ENCODE results near the gene SLC25A18.
"Not testable (repeated sequence)": the region's sequence is repeated elsewhere in the genome, so short reads cannot be mapped to it uniquely, and the experiment has no call there.

SLC25A18 gene

DNA sequence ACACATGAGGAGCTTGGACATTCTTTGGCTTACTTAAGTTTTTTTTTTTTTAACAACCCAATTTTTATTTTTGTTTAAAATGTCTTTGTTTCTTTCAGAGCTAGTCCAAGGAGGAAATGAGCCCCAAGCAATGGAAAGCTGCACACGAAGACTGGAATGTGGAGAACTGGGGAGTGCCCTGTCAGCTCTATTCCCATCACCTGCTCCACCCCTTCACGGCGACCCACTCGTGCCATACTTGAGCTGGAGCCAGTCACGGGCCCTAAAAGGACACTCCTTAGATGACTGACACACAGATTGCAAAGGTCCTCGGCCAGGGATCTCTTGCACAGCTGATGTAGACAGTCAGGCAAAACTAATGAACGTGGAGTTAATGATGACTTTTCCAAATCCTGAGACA lies 10.6 kb upstream of the SLC25A18 start:
- Mint-ChIP-seq H3K36me3 (no peaks in the 10 kb centered on the region), H3K4me3 (no peak overlapping the region), H3K27me3 (no peaks in the 10 kb centered on the region), H3K27ac (no peak overlapping the region), H3K4me1 (ENCODE audit: low read depth) (no peaks in the 10 kb centered on the region), H3K9me3 (ENCODE audit: low read depth) (no peaks in the 10 kb centered on the region)

GRCh38 chr22:17554814-17555213 lies 8.5 kb upstream of the SLC25A18 start:
- no peak overlapping the region for H3K4me3 Mint-ChIP-seq
- H3K9me3 Mint-ChIP-seq (ENCODE audit: low read depth) = no peaks in the 10 kb centered on the region
- no peaks in the 10 kb centered on the region for H3K4me1 Mint-ChIP-seq (ENCODE audit: low read depth)
- H3K27ac Mint-ChIP-seq = no peak overlapping the region
- H3K27me3 Mint-ChIP-seq = no peaks in the 10 kb centered on the region
- no peaks in the 10 kb centered on the region for H3K36me3 Mint-ChIP-seq

DNA sequence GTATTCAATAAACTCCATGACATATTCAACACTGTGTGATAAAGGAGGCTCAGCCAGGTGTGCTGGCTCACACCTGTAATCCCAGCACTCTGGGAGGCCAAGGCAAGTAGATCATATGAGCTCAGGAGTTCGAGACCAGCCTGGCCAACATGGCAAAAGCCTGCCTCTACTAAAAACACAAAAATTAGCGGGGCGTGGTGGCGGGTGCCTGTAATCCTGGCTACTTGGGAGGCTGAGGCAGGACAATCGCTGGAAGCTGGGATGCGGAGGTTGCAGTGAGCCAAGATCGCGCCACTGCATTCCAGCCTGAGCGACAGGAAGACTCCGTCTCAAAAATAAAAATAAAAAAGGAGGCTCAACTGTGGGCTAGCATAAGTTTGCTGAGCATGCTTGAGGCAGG lies 4.1 kb upstream of the SLC25A18 start:
- Mint-ChIP-seq H3K36me3 (no peaks in the 10 kb centered on the region), H3K27me3 (no peaks in the 10 kb centered on the region), H3K9me3 (ENCODE audit: low read depth) (no peaks in the 10 kb centered on the region), H3K4me3 (no peak overlapping the region), H3K4me1 (ENCODE audit: low read depth) (no peaks in the 10 kb centered on the region), H3K27ac (no peak overlapping the region)

DNA sequence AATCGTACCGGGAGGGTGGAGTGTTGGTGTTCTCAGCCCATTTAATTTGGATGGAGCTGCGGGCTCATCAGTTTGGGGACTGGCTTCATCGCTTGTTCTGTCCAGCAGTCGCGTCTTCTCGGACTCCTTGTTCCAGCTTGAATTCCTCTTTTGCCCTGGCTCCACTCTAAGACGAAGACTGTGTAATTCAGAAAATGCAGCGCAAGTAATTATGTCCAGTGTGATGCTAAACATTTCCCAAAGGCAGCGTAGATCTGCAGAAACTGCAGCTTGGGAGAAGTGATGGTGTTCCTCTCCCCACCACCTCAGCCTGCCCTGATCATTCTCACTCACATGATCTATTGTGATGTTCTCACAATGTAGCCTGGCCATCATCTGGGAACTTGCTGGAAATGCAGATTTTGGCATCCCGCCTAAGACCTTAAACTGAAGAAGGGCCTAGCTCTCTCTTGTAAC lies 666 bp downstream of the SLC25A18 start:
- peaks cover 2% of the 10 kb centered on the region for H3K27me3 Mint-ChIP-seq
- no peak overlapping the region for H3K4me3 Mint-ChIP-seq

GRCh38 chr22:17566016-17566687 lies 2.9 kb downstream of the SLC25A18 start:
- H3K27me3 Mint-ChIP-seq = peaks cover 11% of the 10 kb centered on the region
- H3K36me3 Mint-ChIP-seq; H3K4me3 Mint-ChIP-seq; H3K4me1 Mint-ChIP-seq (ENCODE audit: low read depth); H3K27ac Mint-ChIP-seq; H3K9me3 Mint-ChIP-seq (ENCODE audit: low read depth): not testable (repeated sequence)

More for the DNA sequence above, 666 bp downstream of the SLC25A18 start:
- no peaks in the 10 kb centered on the region for H3K4me1 Mint-ChIP-seq (ENCODE audit: low read depth)
- H3K36me3 Mint-ChIP-seq = no peaks in the 10 kb centered on the region
- no peaks in the 10 kb centered on the region for H3K9me3 Mint-ChIP-seq (ENCODE audit: low read depth)
- H3K27ac Mint-ChIP-seq = no peak overlapping the region

DNA sequence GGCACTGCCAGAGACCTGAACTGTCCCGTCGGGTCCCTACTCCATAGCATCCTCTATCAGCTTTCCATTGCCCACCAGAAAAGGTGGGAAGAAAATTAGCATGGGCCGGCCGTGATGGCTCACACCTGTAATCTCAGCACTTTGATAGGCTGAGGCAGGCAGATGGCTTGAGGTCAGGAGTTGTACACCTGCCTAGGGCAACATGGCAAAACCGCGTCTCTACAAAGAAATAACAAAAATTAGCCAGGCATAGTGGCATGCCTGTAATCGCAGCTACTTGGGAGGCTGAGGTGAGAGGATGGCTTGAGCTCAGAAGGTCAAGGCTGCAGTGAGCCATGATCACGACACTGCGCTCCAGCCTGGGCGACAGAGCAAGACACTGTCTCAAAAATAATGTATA lies 3.5 kb downstream of the SLC25A18 start:
- Mint-ChIP-seq H3K4me3 (no peak overlapping the region), H3K4me1 (ENCODE audit: low read depth) (no peaks in the 10 kb centered on the region), H3K27ac (no peak overlapping the region), H3K27me3 (peaks cover 11% of the 10 kb centered on the region), H3K36me3 (no peaks in the 10 kb centered on the region), H3K9me3 (ENCODE audit: low read depth) (no peaks in the 10 kb centered on the region)

DNA sequence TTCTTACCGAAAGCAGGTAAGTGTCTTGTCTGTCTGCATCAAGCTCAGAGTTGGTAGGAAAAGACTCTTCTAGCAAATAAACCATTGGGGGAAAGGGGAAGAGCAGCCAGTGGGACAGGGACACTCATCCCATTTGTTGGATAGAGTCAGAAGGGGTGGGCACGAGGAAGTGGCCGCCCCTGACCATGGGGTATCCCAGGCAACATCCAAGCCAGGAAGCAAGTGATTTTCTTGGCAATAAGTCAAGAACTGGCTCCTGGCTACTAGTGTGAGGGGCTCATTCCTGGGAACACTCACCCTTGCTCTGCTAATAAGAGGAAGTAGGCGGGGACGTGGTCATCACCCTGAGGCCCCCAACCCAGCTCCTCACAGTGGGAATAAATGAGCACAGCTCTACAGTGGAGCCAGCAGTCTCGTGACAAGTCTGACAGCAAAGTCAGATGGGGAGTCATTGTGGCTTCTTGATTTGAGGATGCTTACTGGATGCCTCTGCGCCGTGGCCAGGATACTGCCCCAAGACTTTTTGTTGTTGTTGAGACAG lies 6.7 kb downstream of the SLC25A18 start:
- Mint-ChIP-seq H3K27ac (no peak overlapping the region), H3K4me1 (ENCODE audit: low read depth) (no peaks in the 10 kb centered on the region), H3K4me3 (no peak overlapping the region), H3K36me3 (no peaks in the 10 kb centered on the region), H3K27me3 (peaks cover 13% of the 10 kb centered on the region), H3K9me3 (ENCODE audit: low read depth) (no peaks in the 10 kb centered on the region)

GRCh38 chr22:17570851-17571631 lies 7.7 kb downstream of the SLC25A18 start:
- Mint-ChIP-seq H3K4me3 (no peak overlapping the region), H3K36me3 (no peaks in the 10 kb centered on the region), H3K9me3 (ENCODE audit: low read depth) (no peaks in the 10 kb centered on the region), H3K27me3 (peaks cover 12% of the 10 kb centered on the region), H3K27ac (no peak overlapping the region), H3K4me1 (ENCODE audit: low read depth) (no peaks in the 10 kb centered on the region)

- no peak overlapping the region for H3K27ac Mint-ChIP-seq
- peaks cover 11% of the 10 kb centered on the region for H3K27me3 Mint-ChIP-seq
- H3K4me1 Mint-ChIP-seq (ENCODE audit: low read depth) = no peaks in the 10 kb centered on the region
- no peaks in the 10 kb centered on the region for H3K9me3 Mint-ChIP-seq (ENCODE audit: low read depth)
- H3K36me3 Mint-ChIP-seq = no peaks in the 10 kb centered on the region
- no peak overlapping the region for H3K4me3 Mint-ChIP-seq
Observed at GRCh38 chr22:17575151-17575550, 11.9 kb downstream of the SLC25A18 start.

- no peak overlapping the region for H3K4me3 Mint-ChIP-seq
- no peaks in the 10 kb centered on the region for H3K4me1 Mint-ChIP-seq (ENCODE audit: low read depth)
- H3K27ac Mint-ChIP-seq = no peak overlapping the region
- H3K36me3 Mint-ChIP-seq = no peaks in the 10 kb centered on the region
- peaks cover 9% of the 10 kb centered on the region for H3K27me3 Mint-ChIP-seq
- no peaks in the 10 kb centered on the region for H3K9me3 Mint-ChIP-seq (ENCODE audit: low read depth)
Observed at GRCh38 chr22:17575681-17576080, 12.4 kb downstream of the SLC25A18 start.

DNA sequence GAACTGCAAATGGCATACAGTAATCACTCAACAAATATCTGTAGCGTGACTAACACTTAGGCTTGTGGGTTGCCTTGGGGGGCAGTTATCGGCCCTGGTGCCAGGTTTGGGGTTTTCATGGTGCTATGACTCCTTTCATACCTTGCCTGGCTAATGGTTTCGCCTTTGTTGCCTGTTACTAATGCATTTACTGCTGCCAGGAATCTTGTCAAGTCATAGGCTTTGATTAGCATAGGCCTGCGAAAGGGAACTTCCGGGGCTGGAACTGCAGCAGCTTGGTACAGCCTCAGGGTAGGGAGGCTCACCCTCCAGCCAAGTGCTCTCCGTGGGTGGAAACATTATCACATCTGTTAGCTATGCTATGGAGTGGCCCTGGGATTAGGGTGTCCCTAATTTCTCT lies 13.2 kb downstream of the SLC25A18 start:
- no peaks in the 10 kb centered on the region for H3K36me3 Mint-ChIP-seq
- H3K9me3 Mint-ChIP-seq (ENCODE audit: low read depth) = no peaks in the 10 kb centered on the region
- H3K27ac Mint-ChIP-seq = no peak overlapping the region
- H3K27me3 Mint-ChIP-seq = peaks cover 4% of the 10 kb centered on the region
- no peaks in the 10 kb centered on the region for H3K4me1 Mint-ChIP-seq (ENCODE audit: low read depth)
- H3K4me3 Mint-ChIP-seq = no peak overlapping the region

DNA sequence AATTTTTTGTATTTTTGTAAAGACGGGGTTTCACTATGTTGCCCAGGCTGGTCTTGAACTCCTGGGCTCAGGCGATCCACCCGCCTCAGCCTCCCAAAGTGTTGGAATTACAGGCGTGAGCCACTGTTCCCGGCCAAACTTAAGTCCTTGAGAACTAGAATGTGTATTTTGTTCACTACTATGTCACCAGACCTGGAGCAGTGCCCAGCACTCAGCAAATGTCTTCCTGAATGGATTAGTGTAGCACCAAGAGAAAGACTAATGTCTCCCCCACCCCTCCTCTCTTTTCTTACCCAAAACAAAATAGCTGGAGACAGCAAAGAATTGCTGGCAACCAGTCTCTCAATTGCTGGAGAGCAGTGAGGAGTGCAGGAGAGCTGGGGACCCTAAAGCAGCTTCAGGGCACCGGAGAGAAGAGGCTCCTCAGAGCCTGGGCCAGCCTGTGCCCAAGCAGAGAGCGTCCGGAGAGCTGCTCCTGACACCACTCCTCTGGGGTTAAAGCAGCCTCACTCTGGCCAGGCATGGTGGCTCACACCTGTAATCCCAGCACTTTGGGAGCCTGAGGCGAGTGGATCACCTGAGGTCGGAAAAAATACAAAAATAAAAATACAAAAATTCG lies 14.9 kb downstream of the SLC25A18 start:
- Mint-ChIP-seq H3K27ac (no peak overlapping the region), H3K9me3 (ENCODE audit: low read depth) (no peaks in the 10 kb centered on the region), H3K36me3 (no peaks in the 10 kb centered on the region), H3K4me1 (ENCODE audit: low read depth) (no peaks in the 10 kb centered on the region), H3K27me3 (peaks cover 4% of the 10 kb centered on the region), H3K4me3 (no peak overlapping the region)

GRCh38 chr22:17579535-17579981 lies 16.3 kb downstream of the SLC25A18 start:
- Mint-ChIP-seq H3K27me3 (peaks cover 2% of the 10 kb centered on the region), H3K4me1 (ENCODE audit: low read depth) (no peaks in the 10 kb centered on the region), H3K9me3 (ENCODE audit: low read depth) (no peaks in the 10 kb centered on the region), H3K27ac (no peak overlapping the region), H3K4me3 (no peak overlapping the region), H3K36me3 (no peaks in the 10 kb centered on the region)

- Mint-ChIP-seq H3K4me1 (ENCODE audit: low read depth) (no peaks in the 10 kb centered on the region), H3K9me3 (ENCODE audit: low read depth) (no peaks in the 10 kb centered on the region), H3K27me3 (peaks cover 2% of the 10 kb centered on the region), H3K27ac (no peak overlapping the region), H3K36me3 (no peaks in the 10 kb centered on the region), H3K4me3 (no peak overlapping the region)
Observed at GRCh38 chr22:17580441-17581031, 17.2 kb downstream of the SLC25A18 start.

GRCh38 chr22:17581056-17581455 lies 17.8 kb downstream of the SLC25A18 start:
- Mint-ChIP-seq H3K4me3 (no peak overlapping the region), H3K4me1 (ENCODE audit: low read depth) (no peaks in the 10 kb centered on the region), H3K36me3 (no peaks in the 10 kb centered on the region), H3K27ac (no peak overlapping the region), H3K27me3 (peaks cover 2% of the 10 kb centered on the region), H3K9me3 (ENCODE audit: low read depth) (no peaks in the 10 kb centered on the region)

Data from activated naive CD8-positive, alpha-beta T cell (primary cell).